HepG2 (cell line): ENCODE results near the gene KRCC1. TPM values are rescaled to one million over a fixed set of nuclear protein-coding genes. Genes with fewer than 3 reads are reported as not detected.

ENCODE experiments used
- BRD4 ChIP-seq: sonication (generic); formaldehyde crosslinking; IDR thresholded peaks from 2 replicates; pipeline ENCODE4 v1.4.0; 2020; ENCODE audit warnings: missing genetic modification reagents
- ELF4 ChIP-seq: sonication (generic); formaldehyde crosslinking; IDR thresholded peaks from 2 replicates; pipeline ENCODE4 v1.5.0; 2020; ENCODE audit warnings: missing genetic modification reagents, mild to moderate bottlenecking, moderate library complexity, borderline replicate concordance
- HDAC2 ChIP-seq: sonication (generic); formaldehyde crosslinking; IDR thresholded peaks from 2 replicates; pipeline ENCODE4 v1.4.0; 2020; ENCODE audit warnings: missing genetic modification reagents
- HNF1B ChIP-seq: sonication (generic); formaldehyde crosslinking; IDR thresholded peaks from 2 replicates; pipeline ENCODE4 v1.5.1; 2020; ENCODE audit warnings: mild to moderate bottlenecking, moderate library complexity, missing genetic modification reagents
- KAT7 ChIP-seq: IDR thresholded peaks from 2 replicates; pipeline ENCODE4 v1.6.1; 2018; ENCODE audit warnings: borderline replicate concordance, missing compliant biosample characterization
- NFKBIZ ChIP-seq: IDR thresholded peaks from 2 replicates; pipeline ENCODE4 v1.6.1; 2018; ENCODE audit warnings: missing genetic modification reagents, missing compliant biosample characterization
- NKX3-1 ChIP-seq: sonication (generic); formaldehyde crosslinking; IDR thresholded peaks from 2 replicates; pipeline ENCODE4 v1.5.0; 2020; ENCODE audit warnings: missing genetic modification reagents
- PAXIP1 ChIP-seq: sonication (generic); formaldehyde crosslinking; conservative IDR thresholded peaks from 2 replicates; pipeline ENCODE4 v1.4.0; 2020; ENCODE audit warnings: mild to moderate bottlenecking, missing genetic modification reagents, moderate library complexity
- RBFOX2 ChIP-seq: fragments of 200-400 bp; formaldehyde crosslinking; IDR thresholded peaks from 2 replicates; pipeline ENCODE4 v1.6.1; 2017; ENCODE audit warnings: low read depth, mild to moderate bottlenecking, low read length
- SRY ChIP-seq: sonication (generic); formaldehyde crosslinking; IDR thresholded peaks from 2 replicates; pipeline ENCODE4 v1.8.0; 2022; ENCODE audit warnings: mild to moderate bottlenecking, missing genetic modification reagents
- U2AF1 ChIP-seq: fragments of 200-400 bp; formaldehyde crosslinking; optimal IDR thresholded peaks from 2 replicates; pipeline ENCODE3; 2017; ENCODE audit warnings: mild to moderate bottlenecking, low read depth, low read length
- ZNF605 ChIP-seq: sonication (generic); formaldehyde crosslinking; IDR thresholded peaks from 2 replicates; pipeline ENCODE4 v1.8.0; 2022; ENCODE audit warnings: mild to moderate bottlenecking, missing genetic modification reagents
- ZNF619 ChIP-seq: sonication (generic); formaldehyde crosslinking; IDR thresholded peaks from 2 replicates; pipeline ENCODE4 v1.4.0; 2020; ENCODE audit warnings: mild to moderate bottlenecking, missing genetic modification reagents
- ZNF724P ChIP-seq: sonication (generic); formaldehyde crosslinking; IDR thresholded peaks from 2 replicates; pipeline ENCODE4 v1.8.0; 2022; ENCODE audit warnings: missing genetic modification reagents, borderline replicate concordance
- ZNF816 ChIP-seq: sonication (generic); formaldehyde crosslinking; IDR thresholded peaks from 2 replicates; pipeline ENCODE4 v1.8.0; 2022; ENCODE audit warnings: missing genetic modification reagents, mild to moderate bottlenecking, borderline replicate concordance
- ZNF83 ChIP-seq: sonication (generic); formaldehyde crosslinking; IDR thresholded peaks from 2 replicates; pipeline ENCODE4 v1.4.0; 2020; ENCODE audit warnings: missing genetic modification reagents, mild to moderate bottlenecking, borderline replicate concordance
- ZNF841 ChIP-seq: sonication (generic); formaldehyde crosslinking; IDR thresholded peaks from 2 replicates; pipeline ENCODE4 v1.8.1; 2023; ENCODE audit warnings: missing genetic modification reagents, borderline replicate concordance
- ZNF891 ChIP-seq: sonication (generic); formaldehyde crosslinking; IDR thresholded peaks from 2 replicates; pipeline ENCODE4 v1.5.0; 2020; ENCODE audit warnings: mild to moderate bottlenecking, missing genetic modification reagents
- polyA plus RNA-seq, 8 experiments: library from polyadenylated mRNA; depleted of rRNA in 3 of 8; stranded (reverse) in 7 of 8; unstranded in 1 of 8; fragments of >200 nt; fragmentation: Illumina TruSeq in 4 of 8; extraction: Trizol in 4 of 8; gene quantifications; 2 replicates each; pipeline versions ENCODE4 v1.2.1 to v1.2.3, GENCODE V29; 2011 to 2016; ENCODE audit warnings: low read depth in 4 of 8, missing spikeins in 1 of 8, mixed read lengths in 1 of 8; ENCODE audit not compliant: insufficient read depth in 1 of 8
- total RNA-seq, 5 experiments: library from RNA; depleted of rRNA; stranded (reverse); fragments of >200 nt; fragmentation: Illumina TruSeq; extraction: Trizol; gene quantifications; 2 replicates each; pipeline ENCODE4 v1.2.3, GENCODE V29; 2016; ENCODE audit warnings: low read depth in 1 of 5
- TF ChIP-seq, protein P1 (sequence below): sonication (generic); formaldehyde crosslinking; IDR thresholded peaks from 2 replicates; pipeline ENCODE4 v1.4.0; 2020; ENCODE audit warnings: mild to moderate bottlenecking, missing genetic modification reagents
- TF ChIP-seq, protein P2 (sequence below): sonication (generic); formaldehyde crosslinking; IDR thresholded peaks from 2 replicates; pipeline ENCODE4 v1.5.0; 2020; ENCODE audit warnings: mild to moderate bottlenecking, missing genetic modification reagents

Gene KRCC1
- total and polyA plus RNA-seq, 2 of the 13 experiments (the other 11 are each of a cell fraction or from before 2014, with no cell fraction given): 6.5 to 7.7 TPM

- TF ChIP-seq U2AF1 (no peak), RBFOX2 (peak; percentile 92), KAT7 (peak; percentile 21; the same call in 1 of the 2 replicates), BRD4 (CRISPR knock-in tag) (no peak), NFKBIZ (CRISPR knock-in tag) (peak; percentile 45; the same call in 1 of the 2 replicates), ELF4 (0 out of 2 replicates have a peak, but pooled peaks have one; percentile 79), PAXIP1 (CRISPR knock-in tag) (peak; percentile 30; the same call in 1 of the 2 replicates), HNF1B (CRISPR knock-in tag) (peak; percentile 87; the same call in 1 of the 2 replicates), ZNF83 (CRISPR knock-in tag) (no peak), ZNF724P (CRISPR knock-in tag) (0 out of 2 replicates have a peak, but pooled peaks have one; percentile 1), SRY (CRISPR knock-in tag) (peak; percentile 74; the same call in 1 of the 2 replicates), ZNF841 (CRISPR knock-in tag) (peak; percentile 93), ZNF891 (CRISPR knock-in tag) (peak; percentile 69), NKX3-1 (CRISPR knock-in tag) (peak; percentile 35; the same call in 1 of the 2 replicates), ZNF605 (peak; percentile 75; the same call in 1 of the 2 replicates), ZNF619 (peak; percentile 63; the same call in 1 of the 2 replicates), ZNF816 (CRISPR knock-in tag) (peak; percentile 82; the same call in 1 of the 2 replicates), HDAC2 (CRISPR knock-in tag) (peak; percentile 71)
- TF ChIP-seq, protein P1, sequence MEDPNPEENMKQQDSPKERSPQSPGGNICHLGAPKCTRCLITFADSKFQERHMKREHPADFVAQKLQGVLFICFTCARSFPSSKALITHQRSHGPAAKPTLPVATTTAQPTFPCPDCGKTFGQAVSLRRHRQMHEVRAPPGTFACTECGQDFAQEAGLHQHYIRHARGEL (CRISPR knock-in tag): no peak
- TF ChIP-seq, protein P2, sequence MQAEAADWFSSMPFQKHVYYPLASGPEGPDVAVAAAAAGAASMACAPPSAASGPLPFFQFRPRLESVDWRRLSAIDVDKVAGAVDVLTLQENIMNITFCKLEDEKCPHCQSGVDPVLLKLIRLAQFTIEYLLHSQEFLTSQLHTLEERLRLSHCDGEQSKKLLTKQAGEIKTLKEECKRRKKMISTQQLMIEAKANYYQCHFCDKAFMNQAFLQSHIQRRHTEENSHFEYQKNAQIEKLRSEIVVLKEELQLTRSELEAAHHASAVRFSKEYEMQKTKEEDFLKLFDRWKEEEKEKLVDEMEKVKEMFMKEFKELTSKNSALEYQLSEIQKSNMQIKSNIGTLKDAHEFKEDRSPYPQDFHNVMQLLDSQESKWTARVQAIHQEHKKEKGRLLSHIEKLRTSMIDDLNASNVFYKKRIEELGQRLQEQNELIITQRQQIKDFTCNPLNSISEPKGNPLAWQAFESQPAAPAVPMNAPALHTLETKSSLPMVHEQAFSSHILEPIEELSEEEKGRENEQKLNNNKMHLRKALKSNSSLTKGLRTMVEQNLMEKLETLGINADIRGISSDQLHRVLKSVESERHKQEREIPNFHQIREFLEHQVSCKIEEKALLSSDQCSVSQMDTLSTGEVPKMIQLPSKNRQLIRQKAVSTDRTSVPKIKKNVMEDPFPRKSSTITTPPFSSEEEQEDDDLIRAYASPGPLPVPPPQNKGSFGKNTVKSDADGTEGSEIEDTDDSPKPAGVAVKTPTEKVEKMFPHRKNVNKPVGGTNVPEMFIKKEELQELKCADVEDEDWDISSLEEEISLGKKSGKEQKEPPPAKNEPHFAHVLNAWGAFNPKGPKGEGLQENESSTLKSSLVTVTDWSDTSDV: no peak; the same call in 1 of the 2 replicates
Observed at GRCh38 chr2:88016086-88016959, 39.3 kb downstream of the KRCC1 start, which contains the start of gene RNU2-63P (continued).
